NCI-H82 (cell line): Measurements from ENCODE around the gene KCNJ4.
A peak's percentile ranks its signal among the peaks of the same experiment; 100 is the strongest.
"Not testable (repeated sequence)": the region's sequence is repeated elsewhere in the genome, so short reads cannot be mapped to it uniquely, and the experiment has no call there.

Source experiments
- DNase-seq: peaks from one replicate; lab custom pipeline; 2025; lab: John Stamatoyannopoulos, UW

KCNJ4 gene

GRCh38 chr22:38470179-38470578 is 15.2 kb upstream of the KCNJ4 start:
- DNase-seq = not testable (repeated sequence)

- DNase-seq = no peak
Measured at GRCh38 chr22:38469306-38469781, 14.3 kb upstream of the KCNJ4 start.

GRCh38 chr22:38468443-38469305 is 13.7 kb upstream of the KCNJ4 start:
- DNase-seq = peak; percentile 24

GRCh38 chr22:38467904-38468442 is 13.0 kb upstream of the KCNJ4 start, which contains the start of gene KDELR3:
KDELR3 (plus strand) TSS chr22:38468096; CDS start chr22:38468234, 138 bp downstream.
- DNase-seq = no peak

- no peak for DNase-seq
Measured at GRCh38 chr22:38467438-38467903, 12.5 kb upstream of the KCNJ4 start.

- DNase-seq = peak; percentile 43
Measured at GRCh38 chr22:38465673-38466490, 10.9 kb upstream of the KCNJ4 start.

GRCh38 chr22:38464992-38465672 is 10.1 kb upstream of the KCNJ4 start:
- DNase-seq = no peak

GRCh38 chr22:38462960-38463784 is 8.2 kb upstream of the KCNJ4 start:
- DNase-seq = no peak

- DNase-seq = peak; percentile 87
Measured at GRCh38 chr22:38461414-38462081, 6.5 kb upstream of the KCNJ4 start.

GRCh38 chr22:38461057-38461413 is 6.0 kb upstream of the KCNJ4 start:
- no peak for DNase-seq

GRCh38 chr22:38460426-38460840 is 5.4 kb upstream of the KCNJ4 start:
- DNase-seq = no peak

- no peak for DNase-seq
Measured at GRCh38 chr22:38456841-38457699, 2.1 kb upstream of the KCNJ4 start.

GRCh38 chr22:38456272-38456835 is 1.4 kb upstream of the KCNJ4 start:
- DNase-seq = no peak

GRCh38 chr22:38455530-38456271 is 702 bp upstream of the KCNJ4 start:
- peak; percentile 67 for DNase-seq

GRCh38 chr22:38454353-38455075 is 485 bp downstream of the KCNJ4 start:
- no peak for DNase-seq

GRCh38 chr22:38453996-38454352 is 1.0 kb downstream of the KCNJ4 start:
- no peak for DNase-seq

GRCh38 chr22:38453066-38453672 is 1.8 kb downstream of the KCNJ4 start:
- DNase-seq = no peak
